Astrocyte of the cerebellum (primary cell): Measurements from ENCODE around the gene DYRK1A.

Experiments used
- DNase-seq: peaks from one replicate; pipeline ENCODE4 v3.0.0-alpha.2; 2011; ENCODE audit warnings: low read depth
- H3K4me3 ChIP-seq: 2 replicates; pipeline ENCODE4 v1.5.1; 2011; ENCODE audit warnings: mild to moderate bottlenecking, low read depth, low read length, moderate library complexity
- CTCF ChIP-seq: IDR thresholded peaks from 2 replicates; pipeline ENCODE4 v1.5.1; 2012; ENCODE audit warnings: low read length, low read depth, moderate library complexity, mild to moderate bottlenecking; ENCODE audit errors: missing control alignments
- in situ Hi-C: cut with HindIII; loops from 2 replicates; pipeline ENCODE4 v1.10.0; 2017; ENCODE audit warnings: low sequenced_read_pairs

The DYRK1A gene

GRCh38 chr21:37383784-37384311 is 17.3 kb downstream of the DYRK1A start:
- in situ Hi-C loops, result no loop called here
- no peak for TF ChIP-seq CTCF
- DNase-seq, result no peak
- no peak overlapping the region for H3K4me3 ChIP-seq

GRCh38 chr21:37384416-37384815 is 17.8 kb downstream of the DYRK1A start:
- in situ Hi-C loops, result no loop called here
- DNase-seq, result no peak
- no peak overlapping the region for H3K4me3 ChIP-seq
- TF ChIP-seq CTCF, result no peak

GRCh38 chr21:37385179-37385765 is 18.7 kb downstream of the DYRK1A start:
- DNase-seq, result no peak
- no peak overlapping the region for H3K4me3 ChIP-seq
- in situ Hi-C loops, result no loop called here
- TF ChIP-seq CTCF, result no peak

- DNase-seq, result no peak
- no peak for TF ChIP-seq CTCF
- H3K4me3 ChIP-seq, result no peak overlapping the region
- in situ Hi-C loops, result no loop called here
Measured at GRCh38 chr21:37386151-37386550, 19.6 kb downstream of the DYRK1A start.

- no peak for DNase-seq
- in situ Hi-C loops, result no loop called here
- no peak for TF ChIP-seq CTCF
Measured at GRCh38 chr21:37389456-37389855, 22.9 kb downstream of the DYRK1A start.

GRCh38 chr21:37391666-37392065 is 25.1 kb downstream of the DYRK1A start:
- no peak overlapping the region for H3K4me3 ChIP-seq
- DNase-seq, result no peak
- no peak for TF ChIP-seq CTCF
- in situ Hi-C loops, result no loop called here

More at GRCh38 chr21:37389456-37389855, 22.9 kb downstream of the DYRK1A start:
- no peak overlapping the region for H3K4me3 ChIP-seq
